K562 (cell line): ENCODE measurements around the gene MMP1. TPM values are rescaled to one million over a fixed set of nuclear protein-coding genes. Genes with fewer than 3 reads are reported as not detected.

Experiments used
- ATAC-seq: fragments of 200-7000 bp; cut with Tn5 transposase; 3 replicates; pipeline ENCODE4 v1.9.1; 2020; ENCODE audit warnings: moderate library complexity
- BruUV-seq: library from RNA; stranded (reverse); fragments of 400-500 nt; replicated peaks from 2 replicates; lab custom pipeline; 2021; lab: Mats Ljungman, UMichigan
- CTCF ChIA-PET: fragments of 300-600 bp; formaldehyde crosslinking; extraction: SDS; loops from one replicate; lab custom pipeline; 2021; ENCODE audit warnings: low intra/inter-chr PET ratio; lab: Yijun Ruan, JAX
- POLR2A ChIA-PET: fragments of 300-600, 350-650 bp; sonication (Branson Sonifier 250); formaldehyde crosslinking; extraction: SDS; loops from one replicate; lab custom pipeline; 2021; ENCODE audit warnings: antibody characterized with exemption, inconsistent platforms; lab: Yijun Ruan, JAX
- DNase-seq, 4 experiments: peaks; one replicate each; pipeline versions ENCODE4 v3.0.0 to v3.0.0-alpha.2; 2011 to 2018; ENCODE audit warnings: low spot score in 3 of 4, mixed read lengths in 3 of 4; ENCODE audit errors: extremely low read depth in 1 of 4
- FAIRE-seq: peaks from 2 replicates; lab custom pipeline; 2011; peaks lifted over from hg19 to GRCh38; lab: Jason Lieb, UNC
- H2AFZ ChIP-seq: 2 replicates; pipeline ENCODE4 v1.6.0; 2011; ENCODE audit warnings: low read depth, low read length, control low read depth, inconsistent platforms
- H3K27ac ChIP-seq: fragments of 200-600 bp; 3 replicates; pipeline ENCODE4 v1.8.0; 2011; ENCODE audit warnings: low read depth, mild to moderate bottlenecking, control low read depth, inconsistent platforms, low read length, moderate library complexity, mixed read lengths; ENCODE audit errors: extremely low read depth
- H3K27me3 ChIP-seq, 2 experiments: fragments of 300-600 bp in 1 of 2; 2 replicates in 1 of 2; 3 replicates in 1 of 2; pipeline versions ENCODE4 v1.6.0 to v1.8.0; 2011; ENCODE audit warnings: inconsistent platforms in 2 of 2, low read length in 2 of 2, mild to moderate bottlenecking in 1 of 2, mixed read lengths in 1 of 2, moderate library complexity in 1 of 2; ENCODE audit not compliant: control insufficient read depth in 2 of 2, insufficient read depth in 2 of 2
- H3K36me3 ChIP-seq: fragments of 300-600 bp; 3 replicates; pipeline ENCODE4 v1.8.0; 2011; ENCODE audit warnings: mild to moderate bottlenecking, low read length, inconsistent platforms; ENCODE audit not compliant: control insufficient read depth, insufficient read depth
- H3K4me1 ChIP-seq, 2 experiments: fragments of 200-600 bp in 1 of 2; replicated peaks in 1 of 2; 2 replicates in 1 of 2; 3 replicates in 1 of 2; pipeline versions ENCODE4 v1.5.1 to v1.8.0; 2011; ENCODE audit warnings: inconsistent platforms in 2 of 2, low read length in 2 of 2, mild to moderate bottlenecking in 1 of 2, mixed read lengths in 1 of 2, moderate library complexity in 1 of 2; ENCODE audit not compliant: control insufficient read depth in 2 of 2, insufficient read depth in 2 of 2
- H3K4me2 ChIP-seq: 2 replicates; pipeline ENCODE4 v1.6.1; 2011; ENCODE audit warnings: low read length, control low read depth, inconsistent platforms, mixed read lengths; ENCODE audit not compliant: insufficient read depth
- H3K4me3 ChIP-seq: fragments of 200-600 bp; sonication (generic), shearing (Covaris generic); 2 replicates; pipeline ENCODE4 v1.5.1; 2016; ENCODE audit warnings: control low read depth, inconsistent platforms
- H3K79me2 ChIP-seq: fragments of 200-600 bp; 3 replicates; pipeline ENCODE4 v1.8.0; 2011; ENCODE audit warnings: low read length, inconsistent platforms; ENCODE audit not compliant: control insufficient read depth, insufficient read depth
- H3K9ac ChIP-seq, 2 experiments: 2 replicates each; pipeline versions ENCODE4 v1.6.0 to v1.6.1; 2011; ENCODE audit warnings: low read depth in 2 of 2, low read length in 2 of 2, control low read depth in 1 of 2, inconsistent platforms in 1 of 2, mild to moderate bottlenecking in 1 of 2, mixed read lengths in 1 of 2; ENCODE audit not compliant: insufficient read depth in 1 of 2
- H3K9me1 ChIP-seq: one replicate; pipeline ENCODE4 v1.6.0; 2011; ENCODE audit warnings: inconsistent platforms, mild to moderate bottlenecking, low read length, moderate library complexity; ENCODE audit not compliant: control insufficient read depth, insufficient read depth
- H3K9me3 ChIP-seq: replicated peaks from 2 replicates; pipeline ENCODE4 v1.5.1; 2011; ENCODE audit warnings: low read depth, low read length, inconsistent platforms; ENCODE audit not compliant: control insufficient read depth, insufficient read depth
- H4K20me1 ChIP-seq: replicated peaks from 2 replicates; pipeline ENCODE4 v1.6.1; 2011; ENCODE audit warnings: low read length, inconsistent platforms, mixed read lengths; ENCODE audit not compliant: control insufficient read depth, insufficient read depth
- ARID3B ChIP-seq: fragments of 250-450 bp; sonication (Bioruptor Pico); IDR thresholded peaks from 2 replicates; pipeline ENCODE4 v1.4.0; 2020; ENCODE audit warnings: borderline replicate concordance
- BRF1 ChIP-seq: IDR thresholded peaks from 3 replicates; pipeline ENCODE4 v1.6.1; 2011; ENCODE audit warnings: borderline replicate concordance, mild to moderate bottlenecking; ENCODE audit not compliant: insufficient read length; ENCODE audit errors: extremely low read depth
- CAMTA2 ChIP-seq: fragments of 250-450 bp; sonication (Bioruptor Pico); conservative IDR thresholded peaks from 2 replicates; pipeline ENCODE4 v1.5.1; 2022
- CEBPG ChIP-seq, 3 experiments: fragments of 200-800 bp in 1 of 3; sonication (Bioruptor generic) in 1 of 3; sonication (generic) in 1 of 3; formaldehyde crosslinking in 1 of 3; IDR thresholded peaks in 2 of 3; conservative IDR thresholded peaks in 1 of 3; 2 replicates each; pipeline versions ENCODE4 v1.6.1 to v1.8.0; 2016 to 2022; ENCODE audit warnings: missing compliant biosample characterization in 2 of 3, missing genetic modification characterization in 2 of 3, mild to moderate bottlenecking in 1 of 3, missing genetic modification reagents in 1 of 3
- ETV5 ChIP-seq: sonication (generic); formaldehyde crosslinking; IDR thresholded peaks from 2 replicates; pipeline ENCODE4 v1.4.0; 2020; ENCODE audit warnings: low read depth, mild to moderate bottlenecking, missing genetic modification reagents
- HDAC2 ChIP-seq: fragments of 450-650 bp; IDR thresholded peaks from 2 replicates; pipeline ENCODE4 v1.6.1; 2016; ENCODE audit warnings: mild to moderate bottlenecking
- OTX1 ChIP-seq: fragments of 450-650 bp; formaldehyde crosslinking; IDR thresholded peaks from 2 replicates; pipeline ENCODE4 v1.4.0; 2022; ENCODE audit warnings: mild to moderate bottlenecking
- POLR3G ChIP-seq: IDR thresholded peaks from 2 replicates; pipeline ENCODE4 v1.6.1; 2011; ENCODE audit not compliant: insufficient read length, insufficient replicate concordance; ENCODE audit errors: extremely low read depth
- SP1 ChIP-seq: sonication (generic); formaldehyde crosslinking; IDR thresholded peaks from 2 replicates; pipeline ENCODE4 v1.8.1; 2022; ENCODE audit warnings: mild to moderate bottlenecking, missing genetic modification reagents
- THAP7 ChIP-seq: fragments of 250-450 bp; sonication (Bioruptor Pico); IDR thresholded peaks from 2 replicates; pipeline ENCODE4 v1.5.0; 2021
- TRIM25 ChIP-seq: fragments of 450-650 bp; IDR thresholded peaks from 2 replicates; pipeline ENCODE4 v1.7.0; 2016; ENCODE audit warnings: borderline replicate concordance
- ZNF41 ChIP-seq: fragments of 250-450 bp; sonication (Bioruptor Pico); conservative IDR thresholded peaks from 2 replicates; pipeline ENCODE4 v1.4.0; 2020; ENCODE audit warnings: mild to moderate bottlenecking
- ZNF57 ChIP-seq: fragments of 450-650 bp; formaldehyde crosslinking; IDR thresholded peaks from 2 replicates; pipeline ENCODE4 v1.4.0; 2020; ENCODE audit warnings: mild to moderate bottlenecking, moderate library complexity
- WGBS: fragments of 100-300 bp; shearing (Covaris generic); methylation state at CpG from one replicate; pipeline ENCODE4 v1.1.6; 2016; ENCODE audit warnings: low coverage, mixed read lengths; ENCODE audit not compliant: insufficient coverage; ENCODE audit errors: missing lambda C conversion rate; 5-methylcytosine and 5-hydroxymethylcytosine counted together
- in situ Hi-C: fragments of 300-500 bp; cut with MboI; formaldehyde crosslinking; loops from 4 replicates; pipeline ENCODE4 v1.15.0; 2018; ENCODE audit warnings: inconsistent platforms, mixed read lengths
- intact Hi-C: fragments of 100-400 bp; cut with micrococcal nuclease; formaldehyde crosslinking; loops from 2 replicates; pipeline ENCODE4 v1.14.2; 2022
- polyA plus RNA-seq, 8 experiments: library from polyadenylated mRNA; depleted of rRNA in 4 of 8; stranded (reverse) in 5 of 8; unstranded in 3 of 8; fragments of >200 nt; fragmentation: Nextera tagmentation in 2 of 8; fragmentation: Illumina TruSeq in 1 of 8; extraction: Ambion mirVana in 2 of 8; extraction: Trizol in 1 of 8; gene quantifications; 2 replicates each; pipeline versions ENCODE4 v1.2.1 to v1.2.3, GENCODE V29; 2011 to 2014; ENCODE audit warnings: inconsistent platforms in 1 of 8, missing spikeins in 1 of 8
- total RNA-seq, 7 experiments: library from RNA; depleted of rRNA in 6 of 7; stranded (reverse); fragments of >200 nt in 6 of 7; fragmentation: Illumina TruSeq in 2 of 7; extraction: Trizol in 2 of 7; gene quantifications; 2 replicates each; pipeline versions ENCODE4 v1.2.1 to v1.2.3, GENCODE V29; 2011 to 2021; ENCODE audit warnings: low replicate concordance in 1 of 7

Gene MMP1
- total and polyA plus RNA-seq, 9 of the 15 experiments (the other 6 are each of a cell fraction or from before 2014, with no cell fraction given), result 0.06 to 0.33 (median 0.15) TPM; not detected in 2

GRCh38 chr11:102840018-102840417, 42.1 kb upstream of the MMP1 start:
- H3K9ac ChIP-seq, result no peak overlapping the region
- H3K9me1 ChIP-seq, result no peaks in the 10 kb centered on the region
- no peaks in the 10 kb centered on the region for H3K27me3 ChIP-seq
- no peak for FAIRE-seq
- no peak for ATAC-seq
- no peak for TF ChIP-seq ARID3B (CRISPR knock-in tag)
- no peak for TF ChIP-seq BRF1
- TF ChIP-seq ZNF57 (CRISPR knock-in tag), result no peak
- TF ChIP-seq ZNF41 (CRISPR knock-in tag), result no peak
- TF ChIP-seq CAMTA2 (CRISPR knock-in tag), result no peak
- no peak for TF ChIP-seq SP1 (CRISPR knock-in tag)
- no peak for TF ChIP-seq TRIM25
- no peak for TF ChIP-seq POLR3G
- TF ChIP-seq HDAC2, result no peak
- TF ChIP-seq OTX1 (CRISPR knock-in tag), result no peak
- no peak for TF ChIP-seq CEBPG (CRISPR knock-in tag; IDR thresholded peaks at IDR 0.05)
- TF ChIP-seq CEBPG (tag; conservative IDR thresholded peaks at IDR 0.05 in 1 of 2, IDR thresholded peaks at IDR 0.05 in 1 of 2), result no peak
- no peak for TF ChIP-seq THAP7 (CRISPR knock-in tag)
- TF ChIP-seq ETV5 (CRISPR knock-in tag), result no peak
- ChIA-PET CTCF (no interaction called here), POLR2A (no interaction called here)
- 0% methylated on average over 5 of the region's 5 CpGs for WGBS
- H3K4me2 ChIP-seq, result no peak overlapping the region
- no peak overlapping the region for H2AFZ ChIP-seq
- no peaks in the 10 kb centered on the region for H3K36me3 ChIP-seq
- no peaks in the 10 kb centered on the region for H3K9me3 ChIP-seq
- no peak for DNase-seq
- no peaks in the 10 kb centered on the region for H4K20me1 ChIP-seq
- intact Hi-C loops, result no loop called here
- in situ Hi-C loops, result no loop called here
- H3K27ac ChIP-seq, result no peak overlapping the region
- no peaks in the 10 kb centered on the region for H3K4me1 ChIP-seq
- H3K79me2 ChIP-seq, result no peaks in the 10 kb centered on the region
- BruUV-seq, result no TSS peak
- H3K4me3 ChIP-seq, result no peak overlapping the region
